Nephron (organoid): ENCODE results near the gene FILIP1.

Experiments
- H3K27ac Mint-ChIP-seq, 3 experiments: 2 replicates each; pipeline ENCODE4 v1.8.0; 2020; ENCODE audit warnings: mixed read lengths in 3 of 3, mild to moderate bottlenecking in 2 of 3, moderate library complexity in 1 of 3
- H3K27me3 Mint-ChIP-seq: 2 replicates; pipeline ENCODE4 v1.8.0; 2021; ENCODE audit warnings: low read depth, mild to moderate bottlenecking, moderate library complexity, mixed read lengths
- H3K36me3 Mint-ChIP-seq: 2 replicates; pipeline ENCODE4 v1.8.0; 2020; ENCODE audit warnings: low read depth, mixed read lengths
- H3K4me1 Mint-ChIP-seq: 2 replicates; pipeline ENCODE4 v1.8.0; 2020; ENCODE audit warnings: mixed read lengths
- H3K4me3 Mint-ChIP-seq, 3 experiments: 2 replicates each; pipeline ENCODE4 v1.8.0; 2020; ENCODE audit warnings: mild to moderate bottlenecking in 3 of 3, mixed read lengths in 3 of 3, moderate library complexity in 2 of 3
- H3K9me3 Mint-ChIP-seq: 2 replicates; pipeline ENCODE4 v1.8.0; 2020; ENCODE audit warnings: mixed read lengths
- CTCF ChIP-seq, 3 experiments: fragments of 200-600 bp; sonication (generic); IDR thresholded peaks; one replicate each; pipeline ENCODE4 v1.5.0; 2021; ENCODE audit warnings: antibody characterized with exemption in 3 of 3; ENCODE audit not compliant: unreplicated experiment in 3 of 3

FILIP1 gene

GRCh38 chr6:75278474-75279077 is 215.0 kb downstream of the FILIP1 start:
- Mint-ChIP-seq H3K9me3 (no peaks in the 10 kb centered on the region), H3K4me1 (peaks cover 36% of the 10 kb centered on the region), H3K27ac (peak overlapping the region in 2 of 3 experiments; percentile 8 to 22), H3K27me3 (no peaks in the 10 kb centered on the region), H3K4me3 (no peak overlapping the region), H3K36me3 (peaks cover 24% of the 10 kb centered on the region)
- no peak for TF ChIP-seq CTCF (IDR thresholded peaks at IDR 0.05; ENCODE audit: unreplicated experiment in 3 of 3)

- Mint-ChIP-seq H3K9me3 (no peaks in the 10 kb centered on the region), H3K4me1 (peaks cover 18% of the 10 kb centered on the region), H3K27me3 (no peaks in the 10 kb centered on the region), H3K4me3 (no peak overlapping the region), H3K36me3 (peaks cover 51% of the 10 kb centered on the region), H3K27ac (no peak overlapping the region)
- TF ChIP-seq CTCF (IDR thresholded peaks at IDR 0.05; ENCODE audit: unreplicated experiment in 3 of 3): no peak
Observed at GRCh38 chr6:75275067-75275466, 218.5 kb downstream of the FILIP1 start.

GRCh38 chr6:75273009-75273408 is 220.6 kb downstream of the FILIP1 start:
- H3K4me1 Mint-ChIP-seq: no peaks in the 10 kb centered on the region
- H3K36me3 Mint-ChIP-seq: peaks cover 50% of the 10 kb centered on the region
- no peaks in the 10 kb centered on the region for H3K9me3 Mint-ChIP-seq
- H3K27me3 Mint-ChIP-seq: no peaks in the 10 kb centered on the region
- TF ChIP-seq CTCF (IDR thresholded peaks at IDR 0.05; ENCODE audit: unreplicated experiment in 3 of 3): no peak
- no peak overlapping the region for H3K4me3 Mint-ChIP-seq
- H3K27ac Mint-ChIP-seq: no peak overlapping the region

- peaks cover 6% of the 10 kb centered on the region for H3K4me1 Mint-ChIP-seq
- H3K36me3 Mint-ChIP-seq: peaks cover 50% of the 10 kb centered on the region
- H3K9me3 Mint-ChIP-seq: no peaks in the 10 kb centered on the region
- H3K4me3 Mint-ChIP-seq: no peak overlapping the region
- no peaks in the 10 kb centered on the region for H3K27me3 Mint-ChIP-seq
- TF ChIP-seq CTCF (IDR thresholded peaks at IDR 0.05; ENCODE audit: unreplicated experiment in 3 of 3): no peak
- no peak overlapping the region for H3K27ac Mint-ChIP-seq
Observed at GRCh38 chr6:75272145-75272840, 221.3 kb downstream of the FILIP1 start.

GRCh38 chr6:75268988-75269354 is 224.6 kb downstream of the FILIP1 start:
- no peaks in the 10 kb centered on the region for H3K27me3 Mint-ChIP-seq
- no peak overlapping the region for H3K27ac Mint-ChIP-seq
- H3K36me3 Mint-ChIP-seq: peaks cover 32% of the 10 kb centered on the region
- peaks cover 11% of the 10 kb centered on the region for H3K4me1 Mint-ChIP-seq
- no peak overlapping the region for H3K4me3 Mint-ChIP-seq
- TF ChIP-seq CTCF (IDR thresholded peaks at IDR 0.05; ENCODE audit: unreplicated experiment in 3 of 3): no peak
- no peaks in the 10 kb centered on the region for H3K9me3 Mint-ChIP-seq
